PFSK-1 (cell line): ENCODE measurements around the gene LZTS2.

Experiments
- POLR2AphosphoS5 ChIP-seq: IDR thresholded peaks from 2 replicates; pipeline ENCODE4 v1.6.1; 2012; ENCODE audit warnings: low read depth, mild to moderate bottlenecking, control low read depth, low read length, moderate library complexity
- TAF1 ChIP-seq: IDR thresholded peaks from 2 replicates; pipeline ENCODE4 v1.6.1; 2012; ENCODE audit warnings: low read length, control low read depth, borderline replicate concordance; ENCODE audit not compliant: insufficient read depth
- TF ChIP-seq, protein P1 (sequence below), 2 experiments: IDR thresholded peaks; 2 replicates each; pipeline versions ENCODE4 v1.6.1 to v1.8.0; 2011 to 2012; ENCODE audit warnings: low read depth in 2 of 2, low read length in 2 of 2, control low read depth in 1 of 2, inconsistent platforms in 1 of 2, mild to moderate bottlenecking in 1 of 2, moderate library complexity in 1 of 2; ENCODE audit not compliant: insufficient read depth in 1 of 2

DNA sequence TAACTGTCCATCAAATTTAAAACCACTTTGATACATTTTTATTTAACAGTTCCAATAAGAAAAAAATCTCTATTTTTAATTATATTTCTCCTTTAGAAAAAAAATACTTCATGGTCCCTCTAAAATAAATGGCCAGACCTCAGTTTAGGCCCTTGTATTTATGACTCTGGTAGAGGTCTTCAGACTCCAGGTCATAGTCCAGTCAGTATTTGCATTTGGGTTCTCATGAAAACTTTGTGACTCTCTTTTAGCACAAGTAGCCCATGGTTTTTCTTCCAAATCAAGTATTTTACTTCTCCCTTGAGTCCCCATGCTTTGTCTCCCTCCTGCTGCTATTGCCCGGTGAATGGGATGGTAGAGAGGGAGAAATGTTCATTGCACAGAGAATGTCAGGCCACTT, 35.8 kb upstream of the LZTS2 start:
- TF ChIP-seq POLR2AphosphoS5 (no peak), TAF1 (no peak)
- TF ChIP-seq, protein P1, sequence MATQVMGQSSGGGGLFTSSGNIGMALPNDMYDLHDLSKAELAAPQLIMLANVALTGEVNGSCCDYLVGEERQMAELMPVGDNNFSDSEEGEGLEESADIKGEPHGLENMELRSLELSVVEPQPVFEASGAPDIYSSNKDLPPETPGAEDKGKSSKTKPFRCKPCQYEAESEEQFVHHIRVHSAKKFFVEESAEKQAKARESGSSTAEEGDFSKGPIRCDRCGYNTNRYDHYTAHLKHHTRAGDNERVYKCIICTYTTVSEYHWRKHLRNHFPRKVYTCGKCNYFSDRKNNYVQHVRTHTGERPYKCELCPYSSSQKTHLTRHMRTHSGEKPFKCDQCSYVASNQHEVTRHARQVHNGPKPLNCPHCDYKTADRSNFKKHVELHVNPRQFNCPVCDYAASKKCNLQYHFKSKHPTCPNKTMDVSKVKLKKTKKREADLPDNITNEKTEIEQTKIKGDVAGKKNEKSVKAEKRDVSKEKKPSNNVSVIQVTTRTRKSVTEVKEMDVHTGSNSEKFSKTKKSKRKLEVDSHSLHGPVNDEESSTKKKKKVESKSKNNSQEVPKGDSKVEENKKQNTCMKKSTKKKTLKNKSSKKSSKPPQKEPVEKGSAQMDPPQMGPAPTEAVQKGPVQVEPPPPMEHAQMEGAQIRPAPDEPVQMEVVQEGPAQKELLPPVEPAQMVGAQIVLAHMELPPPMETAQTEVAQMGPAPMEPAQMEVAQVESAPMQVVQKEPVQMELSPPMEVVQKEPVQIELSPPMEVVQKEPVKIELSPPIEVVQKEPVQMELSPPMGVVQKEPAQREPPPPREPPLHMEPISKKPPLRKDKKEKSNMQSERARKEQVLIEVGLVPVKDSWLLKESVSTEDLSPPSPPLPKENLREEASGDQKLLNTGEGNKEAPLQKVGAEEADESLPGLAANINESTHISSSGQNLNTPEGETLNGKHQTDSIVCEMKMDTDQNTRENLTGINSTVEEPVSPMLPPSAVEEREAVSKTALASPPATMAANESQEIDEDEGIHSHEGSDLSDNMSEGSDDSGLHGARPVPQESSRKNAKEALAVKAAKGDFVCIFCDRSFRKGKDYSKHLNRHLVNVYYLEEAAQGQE (IDR thresholded peaks at IDR 0.05; ENCODE audit: insufficient read depth in 1 of 2, low read depth in 2 of 2, low read length in 2 of 2): no peak
